Measurements from ENCODE around the gene MDN1. TPM values are rescaled to one million over a fixed set of nuclear protein-coding genes. Genes with fewer than 3 reads are reported as not detected.

Gene MDN1
- polyA plus RNA-seq, 1 experiment: 3.3 TPM

GRCh38 chr6:89782222-89782621 is 37.4 kb downstream of the MDN1 start:
- no peak for TF ChIP-seq CTCF (IDR thresholded peaks at IDR 0.05; ENCODE audit: insufficient read depth, low read depth, low read length)
- POLR2A ChIA-PET: no interaction called here
- CTCF ChIA-PET: no interaction called here
- Histone ChIP-seq H3K27me3 (ENCODE audit: control insufficient read depth, insufficient read depth, low read length) (no peaks in the 10 kb centered on the region), H3K4me3 (ENCODE audit: low read depth, low read length) (no peak overlapping the region), H3K36me3 (ENCODE audit: control insufficient read depth, insufficient read depth, low read length) (peaks cover 4% of the 10 kb centered on the region)
- no peak for DNase-seq (ENCODE audit: low read depth)

DNA sequence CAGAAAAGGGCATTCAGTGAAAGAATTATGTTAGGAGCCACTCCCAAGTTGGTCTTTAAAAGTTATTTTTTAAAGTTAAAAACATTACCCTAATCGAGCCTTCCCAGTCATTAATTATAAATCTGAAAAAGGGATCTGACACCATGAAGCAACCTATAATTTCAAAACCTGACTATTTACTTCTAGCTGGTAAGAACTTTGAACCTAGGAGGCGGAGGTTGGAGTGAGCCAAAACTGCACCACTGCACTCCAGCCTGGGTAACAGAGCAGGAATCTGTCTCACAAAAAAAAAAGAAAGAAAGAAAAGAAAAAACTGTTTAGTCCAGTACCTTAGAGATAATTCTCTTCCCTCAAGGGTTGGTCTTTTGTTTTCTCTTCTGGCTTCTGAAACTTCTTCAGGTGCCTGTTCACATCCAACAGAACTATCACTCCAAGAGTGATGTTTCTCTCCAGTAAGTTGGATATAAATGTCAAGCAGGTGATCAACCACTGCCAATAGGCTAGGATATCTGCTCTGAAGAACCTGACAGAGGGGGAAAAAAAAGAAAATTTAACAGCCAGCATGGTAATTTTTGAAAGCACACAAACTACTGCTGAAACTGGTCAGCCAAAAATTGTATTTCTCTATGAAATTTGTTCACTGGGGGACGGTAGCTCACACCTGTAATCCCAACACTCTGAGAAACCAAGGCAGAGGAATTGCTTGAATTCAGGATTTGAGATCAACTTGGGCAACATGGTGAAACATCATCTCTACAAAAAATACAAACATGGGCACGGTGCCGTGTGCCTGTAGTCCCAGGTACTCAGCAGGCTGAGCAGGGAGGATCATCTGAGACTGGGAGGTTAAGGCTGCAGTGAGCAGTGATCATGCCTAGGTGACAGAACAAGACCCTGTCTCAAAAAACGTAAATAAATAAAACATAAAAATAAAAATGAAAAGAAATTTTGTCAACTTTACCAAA is 38.2 kb downstream of the MDN1 start:
- DNase-seq (ENCODE audit: low read depth): no peak

DNA sequence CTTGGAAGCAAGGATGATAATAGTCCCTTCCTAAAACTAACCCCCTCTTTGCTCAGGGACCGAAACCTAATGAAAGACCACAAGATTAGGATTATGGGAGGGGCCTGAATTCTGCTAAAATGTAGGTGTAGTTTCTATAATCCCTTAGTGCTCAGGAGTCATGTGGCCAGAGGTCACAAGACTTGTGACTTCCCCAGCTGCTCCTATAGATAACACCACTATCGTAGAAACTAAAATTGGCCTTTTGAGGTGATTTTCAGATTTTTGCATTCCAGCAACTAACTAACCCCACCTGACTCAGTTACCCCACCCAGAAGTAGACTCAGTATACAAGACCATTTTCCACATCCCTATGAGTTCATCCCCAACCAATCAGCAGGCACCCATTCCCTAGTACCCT is 42.1 kb downstream of the MDN1 start:
- Histone ChIP-seq H3K36me3 (ENCODE audit: control insufficient read depth, insufficient read depth, low read length) (peaks cover 5% of the 10 kb centered on the region), H3K27me3 (ENCODE audit: control insufficient read depth, insufficient read depth, low read length) (no peaks in the 10 kb centered on the region), H3K4me3 (ENCODE audit: low read depth, low read length) (no peak overlapping the region)
- ChIA-PET CTCF (no interaction called here), POLR2A (no interaction called here)
- DNase-seq (ENCODE audit: low read depth): no peak
- TF ChIP-seq CTCF (IDR thresholded peaks at IDR 0.05; ENCODE audit: insufficient read depth, low read depth, low read length): no peak

More for the DNA sequence above, 38.2 kb downstream of the MDN1 start:
- peaks cover 4% of the 10 kb centered on the region for H3K36me3 ChIP-seq (ENCODE audit: control insufficient read depth, insufficient read depth, low read length)
- CTCF ChIA-PET: no interaction called here
- H3K4me3 ChIP-seq (ENCODE audit: low read depth, low read length): no peak overlapping the region
- POLR2A ChIA-PET: no interaction called here
- H3K27me3 ChIP-seq (ENCODE audit: control insufficient read depth, insufficient read depth, low read length): no peaks in the 10 kb centered on the region
- no peak for TF ChIP-seq CTCF (IDR thresholded peaks at IDR 0.05; ENCODE audit: insufficient read depth, low read depth, low read length)

DNA sequence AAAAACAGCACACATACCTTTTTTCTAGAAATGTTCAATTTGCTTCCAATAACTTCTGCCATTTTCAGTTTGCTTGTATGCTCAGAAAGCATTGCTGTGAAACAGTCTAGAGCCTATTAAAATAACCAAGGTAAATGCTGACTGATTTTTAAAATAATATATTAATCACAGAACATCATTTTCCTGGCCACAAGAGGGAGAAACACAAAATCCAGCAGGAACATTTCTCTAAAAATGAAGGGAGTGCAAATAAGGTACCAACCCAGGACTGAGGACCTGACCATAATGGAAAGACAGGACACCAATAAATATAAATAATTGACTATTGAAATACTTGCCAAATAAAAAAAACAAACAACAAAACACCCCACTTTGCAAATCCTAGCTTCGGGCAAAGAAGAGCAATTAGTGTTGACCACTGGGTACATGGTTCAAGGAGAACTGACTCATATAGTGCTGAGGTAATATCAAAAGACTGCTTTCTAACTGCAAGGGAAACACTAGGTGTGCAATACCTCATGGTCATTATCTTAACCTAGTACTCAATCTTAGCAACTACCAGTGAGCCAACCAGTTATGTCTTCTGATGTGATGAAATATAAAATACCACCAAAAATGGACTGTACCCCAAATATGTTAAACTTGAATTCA is 42.9 kb downstream of the MDN1 start:
- ChIA-PET POLR2A (no interaction called here), CTCF (no interaction called here)
- no peak for TF ChIP-seq CTCF (IDR thresholded peaks at IDR 0.05; ENCODE audit: insufficient read depth, low read depth, low read length)
- Histone ChIP-seq H3K36me3 (ENCODE audit: control insufficient read depth, insufficient read depth, low read length) (peaks cover 3% of the 10 kb centered on the region; the same call in 1 of the 2 replicates), H3K27me3 (ENCODE audit: control insufficient read depth, insufficient read depth, low read length) (no peaks in the 10 kb centered on the region), H3K4me3 (ENCODE audit: low read depth, low read length) (no peak overlapping the region)
- no peak for DNase-seq (ENCODE audit: low read depth)

GRCh38 chr6:89775150-89775549 is 44.4 kb downstream of the MDN1 start:
- H3K36me3 ChIP-seq (ENCODE audit: control insufficient read depth, insufficient read depth, low read length): peaks cover 1% of the 10 kb centered on the region; the same call in 1 of the 2 replicates
- CTCF ChIA-PET: no interaction called here
- DNase-seq (ENCODE audit: low read depth): no peak

More at GRCh38 chr6:89775150-89775549, 44.4 kb downstream of the MDN1 start:
- Histone ChIP-seq H3K4me3 (ENCODE audit: low read depth, low read length) (no peak overlapping the region), H3K27me3 (ENCODE audit: control insufficient read depth, insufficient read depth, low read length) (no peaks in the 10 kb centered on the region)
- no peak for TF ChIP-seq CTCF (IDR thresholded peaks at IDR 0.05; ENCODE audit: insufficient read depth, low read depth, low read length)
- POLR2A ChIA-PET: no interaction called here
